ENCODE data around the gene ACOXL. TPM values are rescaled to one million over a fixed set of nuclear protein-coding genes. Genes with fewer than 3 reads are reported as not detected.

The ACOXL gene
- total and polyA plus RNA-seq, 9 of the 15 experiments (the other 6 are each of a cell fraction or from before 2014, with no cell fraction given): 0.31 to 0.56 TPM; not detected in 7

DNA sequence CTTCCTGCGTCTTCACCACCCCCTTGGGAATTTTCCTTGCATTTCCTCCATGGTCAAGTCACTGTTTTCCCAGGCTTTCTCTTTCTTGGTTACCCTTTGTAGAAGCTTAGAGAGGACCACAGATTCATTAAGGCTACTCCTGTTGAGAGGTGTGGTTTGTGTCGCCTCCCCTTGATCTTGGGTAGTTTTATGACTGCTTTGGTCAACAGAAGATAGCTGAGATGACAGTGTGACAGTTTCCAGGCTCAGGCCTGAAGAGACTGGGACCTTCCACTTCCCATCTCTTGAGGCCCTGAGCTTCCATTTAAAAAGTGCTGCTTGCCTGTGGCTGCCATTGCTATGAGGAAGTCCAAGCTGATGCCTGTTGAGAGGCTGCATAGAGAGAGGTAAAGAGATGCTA, 5.4 kb downstream of the ACOXL start:
- POLR2A ChIA-PET: interaction anchor here (0.7 to 1.7 kb wide), 3 partner anchors 10 to 47 kb away, joined by 3 to 5 read pairs (median 3); no protein-coding TSS in a partner anchor
- ATAC-seq: no peak
- Histone ChIP-seq H3K4me2 (ENCODE audit: insufficient read depth, low read length) (no peak overlapping the region), H2AFZ (ENCODE audit: low read depth, low read length) (0 out of 2 replicates have a peak overlapping the region, but pooled peaks have one; percentile 1), H3K9ac (ENCODE audit: insufficient read depth in 1 of 2, low read depth in 2 of 2, low read length in 2 of 2) (no peak overlapping the region), H3K36me3 (ENCODE audit: control insufficient read depth, insufficient read depth, low read length) (no peaks in the 10 kb centered on the region), H3K9me3 (replicated peaks; ENCODE audit: control insufficient read depth, insufficient read depth, low read depth, low read length) (no peaks in the 10 kb centered on the region), H3K27me3 (ENCODE audit: control insufficient read depth in 2 of 2, insufficient read depth in 2 of 2, low read length in 2 of 2) (peaks cover 26 to 31% of the 10 kb centered on the region in 2 experiments), H4K20me1 (replicated peaks; ENCODE audit: control insufficient read depth, insufficient read depth, low read length) (no peaks in the 10 kb centered on the region), H3K4me3 (no peak overlapping the region), H3K27ac (ENCODE audit: extremely low read depth, low read depth, low read length) (no peak overlapping the region), H3K9me1 (ENCODE audit: control insufficient read depth, insufficient read depth, low read length) (no peaks in the 10 kb centered on the region), H3K79me2 (ENCODE audit: control insufficient read depth, insufficient read depth, low read length) (no peaks in the 10 kb centered on the region), H3K4me1 (replicated peaks in 1 of 2; ENCODE audit: control insufficient read depth in 2 of 2, insufficient read depth in 2 of 2, low read length in 2 of 2) (peaks cover 3 to 5% of the 10 kb centered on the region in 2 experiments; a peak in 3 of 5 replicates)
- no TSS peak for BruUV-seq (replicated peaks)
- intact Hi-C loops (cut with micrococcal nuclease) (no loop called here), in situ Hi-C loops (cut with MboI) (no loop called here)
- no peak for DNase-seq (ENCODE audit: extremely low read depth in 1 of 4, low spot score in 3 of 4)
- 0% methylated on average over 2 of the region's 2 CpGs for WGBS (ENCODE audit: insufficient coverage, low coverage, missing lambda C conversion rate)
- no peak for FAIRE-seq
- CTCF ChIA-PET (ENCODE audit: low intra/inter-chr PET ratio): no interaction called here
- TF ChIP-seq ETV6 (IDR thresholded peaks at IDR 0.05; ENCODE audit: borderline replicate concordance in 1 of 2, low read depth in 2 of 2, low read length in 1 of 2): no peak
- TF ChIP-seq ETV6 (CRISPR knock-in tag; IDR thresholded peaks at IDR 0.05; ENCODE audit: borderline replicate concordance): no peak
- TF ChIP-seq GTF2E2 (tag; IDR thresholded peaks at IDR 0.05): no peak
- no peak for TF ChIP-seq RBM17 (IDR thresholded peaks at IDR 0.05; ENCODE audit: borderline replicate concordance, low read depth, low read length)
- TF ChIP-seq, protein P1, sequence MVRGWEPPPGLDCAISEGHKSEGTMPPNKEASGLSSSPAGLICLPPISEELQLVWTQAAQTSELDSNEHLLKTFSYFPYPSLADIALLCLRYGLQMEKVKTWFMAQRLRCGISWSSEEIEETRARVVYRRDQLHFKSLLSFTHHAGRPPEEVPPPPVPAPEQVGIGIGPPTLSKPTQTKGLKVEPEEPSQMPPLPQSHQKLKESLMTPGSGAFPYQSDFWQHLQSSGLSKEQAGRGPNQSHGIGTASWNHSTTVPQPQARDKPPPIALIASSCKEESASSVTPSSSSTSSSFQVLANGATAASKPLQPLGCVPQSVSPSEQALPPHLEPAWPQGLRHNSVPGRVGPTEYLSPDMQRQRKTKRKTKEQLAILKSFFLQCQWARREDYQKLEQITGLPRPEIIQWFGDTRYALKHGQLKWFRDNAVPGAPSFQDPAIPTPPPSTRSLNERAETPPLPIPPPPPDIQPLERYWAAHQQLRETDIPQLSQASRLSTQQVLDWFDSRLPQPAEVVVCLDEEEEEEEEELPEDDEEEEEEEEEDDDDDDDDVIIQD (CRISPR knock-in tag; IDR thresholded peaks at IDR 0.05): no peak
- TF ChIP-seq BCL6 (CRISPR knock-in tag; IDR thresholded peaks at IDR 0.05): no peak
- no peak for TF ChIP-seq ZNF146 (CRISPR knock-in tag; IDR thresholded peaks at IDR 0.05; ENCODE audit: unreplicated experiment)
- TF ChIP-seq SAFB2 (IDR thresholded peaks at IDR 0.05; ENCODE audit: borderline replicate concordance, low read depth, low read length, severe bottlenecking): no peak
- TF ChIP-seq, protein P2, sequence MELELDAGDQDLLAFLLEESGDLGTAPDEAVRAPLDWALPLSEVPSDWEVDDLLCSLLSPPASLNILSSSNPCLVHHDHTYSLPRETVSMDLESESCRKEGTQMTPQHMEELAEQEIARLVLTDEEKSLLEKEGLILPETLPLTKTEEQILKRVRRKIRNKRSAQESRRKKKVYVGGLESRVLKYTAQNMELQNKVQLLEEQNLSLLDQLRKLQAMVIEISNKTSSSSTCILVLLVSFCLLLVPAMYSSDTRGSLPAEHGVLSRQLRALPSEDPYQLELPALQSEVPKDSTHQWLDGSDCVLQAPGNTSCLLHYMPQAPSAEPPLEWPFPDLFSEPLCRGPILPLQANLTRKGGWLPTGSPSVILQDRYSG (tag; conservative IDR thresholded peaks at IDR 0.05; ENCODE audit: low read depth): no peak
- no peak for TF ChIP-seq ZNF589 (CRISPR knock-in tag; IDR thresholded peaks at IDR 0.05; ENCODE audit: low read depth)
- TF ChIP-seq PHTF2 (CRISPR knock-in tag; IDR thresholded peaks at IDR 0.05): no peak
- no peak for TF ChIP-seq SREBF1 (IDR thresholded peaks at IDR 0.05; ENCODE audit: borderline replicate concordance, low read depth, low read length)
- TF ChIP-seq, protein P3, sequence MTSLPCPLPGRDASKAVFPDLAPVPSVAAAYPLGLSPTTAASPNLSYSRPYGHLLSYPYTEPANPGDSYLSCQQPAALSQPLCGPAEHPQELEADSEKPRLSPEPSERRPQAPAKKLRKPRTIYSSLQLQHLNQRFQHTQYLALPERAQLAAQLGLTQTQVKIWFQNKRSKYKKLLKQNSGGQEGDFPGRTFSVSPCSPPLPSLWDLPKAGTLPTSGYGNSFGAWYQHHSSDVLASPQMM (CRISPR knock-in tag; IDR thresholded peaks at IDR 0.05): no peak

Measured in K562 (cell line).